T47D (cell line): ENCODE data around the gene CIBAR2.
"Not testable (repeated sequence)": the region's sequence is repeated elsewhere in the genome, so short reads cannot be mapped to it uniquely, and the experiment has no call there.

Experiments
- DNase-seq, 2 experiments: peaks; one replicate each; pipeline versions ENCODE4 v3.0.0 to v3.0.0-alpha.2; 2011 to 2012; ENCODE audit warnings: low read depth in 1 of 2, low spot score in 1 of 2
- JUND ChIP-seq: IDR thresholded peaks from 2 replicates; pipeline ENCODE4 v1.6.1; 2012; ENCODE audit warnings: low read depth
- in situ Hi-C: cut with HindIII; loops from 2 replicates; pipeline ENCODE4 v1.10.0; 2016; ENCODE audit warnings: low sequenced_read_pairs, low pct_unique_long_range_greater_than_20kb

Gene CIBAR2

DNA sequence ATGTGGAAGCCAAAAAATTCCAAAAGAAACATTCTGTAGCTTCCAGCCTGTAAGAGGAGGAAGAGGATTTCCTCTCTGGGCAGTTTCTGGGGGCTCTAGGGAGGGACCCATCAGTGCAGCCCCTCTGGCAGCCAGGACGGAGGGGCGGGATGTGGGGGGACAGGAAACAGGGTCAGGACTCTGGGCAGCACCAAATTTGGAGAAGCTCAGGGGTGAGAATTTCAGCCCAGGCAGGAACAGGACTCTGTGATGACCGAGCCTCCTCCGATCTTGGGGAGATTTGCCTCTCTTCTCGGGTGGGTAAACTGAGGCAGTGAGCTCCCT, 18.4 kb upstream of the CIBAR2 start:
- no peak for TF ChIP-seq JUND
- in situ Hi-C loops, result no loop called here
- DNase-seq, result no peak

DNA sequence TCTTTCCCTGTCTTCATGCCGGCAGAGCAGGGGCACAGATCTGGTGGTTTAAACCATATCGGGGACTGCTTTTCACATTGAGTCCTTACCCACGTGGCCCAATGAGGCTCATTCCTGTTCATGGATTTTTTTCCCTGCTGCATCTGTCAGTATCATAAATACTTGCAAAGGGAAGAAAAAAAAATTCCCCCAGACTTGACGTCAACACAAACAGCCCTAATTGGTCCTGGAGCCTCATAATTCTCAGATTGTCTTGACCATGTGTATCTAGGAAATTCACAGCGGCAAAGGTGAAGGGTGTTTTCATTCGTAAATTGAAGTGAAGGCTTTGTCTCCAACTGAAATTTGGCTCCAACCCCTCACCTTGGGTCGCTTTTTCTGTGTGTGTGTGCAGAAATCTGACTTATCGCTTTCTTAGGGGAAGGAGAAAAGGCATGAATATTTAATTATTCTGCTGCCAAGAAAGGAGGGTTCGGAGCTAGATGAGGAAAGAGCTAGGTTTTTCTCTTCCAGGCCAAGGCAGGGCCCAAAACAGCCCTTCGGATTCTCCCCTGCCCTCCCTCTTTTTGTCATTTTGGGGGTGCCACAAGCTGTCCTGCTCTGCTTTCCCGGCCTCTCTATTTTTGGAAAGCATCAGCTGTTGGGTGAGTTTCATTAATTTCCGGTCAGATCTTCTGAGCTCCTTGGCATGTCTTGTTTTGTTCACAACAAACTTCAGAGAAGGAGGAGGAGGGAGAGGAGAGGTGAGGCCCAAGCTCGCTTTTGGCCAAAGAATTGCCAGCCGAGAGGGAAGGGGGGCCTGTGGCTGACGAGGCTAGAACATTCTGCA, 17.8 kb upstream of the CIBAR2 start:
- no peak for DNase-seq
- in situ Hi-C loops, result no loop called here
- TF ChIP-seq JUND, result no peak

- no peak for DNase-seq
- no peak for TF ChIP-seq JUND
- in situ Hi-C loops, result no loop called here
Measured at GRCh38 chr16:85128079-85128837, 16.0 kb upstream of the CIBAR2 start.

DNA sequence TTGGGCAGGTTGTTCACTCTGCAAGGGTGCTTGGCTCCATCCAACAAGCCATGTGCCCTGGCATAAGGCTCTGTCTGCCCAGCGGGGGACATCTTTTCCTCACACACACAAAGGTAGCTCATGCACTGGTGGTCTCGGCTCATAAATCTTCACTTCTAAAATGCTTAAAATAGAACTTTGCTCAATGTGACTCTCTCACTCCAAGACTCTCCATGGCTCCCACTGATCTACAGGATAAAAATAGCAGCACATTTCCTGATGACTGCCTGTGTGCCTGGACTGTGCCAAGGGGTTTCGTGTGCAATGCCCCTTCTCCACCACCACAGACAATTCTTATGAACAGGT, 15.1 kb upstream of the CIBAR2 start:
- DNase-seq, result no peak
- in situ Hi-C loops, result no loop called here
- no peak for TF ChIP-seq JUND

GRCh38 chr16:85126705-85127378, 14.6 kb upstream of the CIBAR2 start:
- in situ Hi-C loops, result no loop called here
- no peak for DNase-seq
- no peak for TF ChIP-seq JUND

GRCh38 chr16:85126394-85126704, 14.1 kb upstream of the CIBAR2 start:
- no peak for TF ChIP-seq JUND
- in situ Hi-C loops, result no loop called here
- no peak for DNase-seq

DNA sequence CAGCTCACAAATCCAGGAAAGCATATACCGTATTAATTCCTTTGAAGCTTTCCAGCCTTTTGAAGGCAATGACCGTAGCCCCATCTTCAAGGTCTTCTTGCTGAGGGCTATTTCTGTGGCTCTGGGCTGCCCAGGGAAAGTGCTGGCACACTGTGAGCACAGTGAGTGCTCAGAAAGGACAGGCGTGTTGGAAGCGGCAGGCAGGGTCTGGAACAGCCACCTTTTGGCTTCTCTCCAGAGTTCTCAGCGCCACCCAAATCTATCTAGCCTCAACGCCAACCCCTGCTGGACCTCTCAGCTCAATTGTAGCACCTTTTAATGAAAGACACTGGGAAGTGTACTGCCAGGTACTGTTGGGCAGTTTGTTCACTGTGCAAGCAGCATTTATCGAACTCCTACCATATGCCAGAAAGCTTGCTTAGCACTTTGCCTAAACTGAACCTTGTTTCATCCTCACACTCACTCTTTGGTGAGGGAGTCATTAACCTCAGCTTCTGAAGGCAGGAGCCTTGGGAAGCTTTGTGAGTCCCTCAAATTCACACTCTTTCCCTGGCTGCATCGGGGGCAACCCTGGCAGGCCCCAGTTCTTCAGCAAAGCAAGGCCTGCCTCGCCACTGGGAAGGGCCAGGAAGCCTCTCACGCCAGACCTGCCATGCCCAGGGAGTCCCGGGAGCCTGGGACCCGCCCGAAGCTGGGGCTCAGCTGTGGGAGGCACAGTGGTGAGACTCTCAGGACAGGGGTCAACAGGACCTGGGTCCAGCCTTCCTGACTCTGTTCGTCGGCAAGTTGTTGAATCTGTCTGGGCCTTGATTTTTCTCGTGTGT, 13.5 kb upstream of the CIBAR2 start:
- DNase-seq, result no peak
- no peak for TF ChIP-seq JUND
- in situ Hi-C loops, result no loop called here

- no peak for DNase-seq
- in situ Hi-C loops, result no loop called here
- no peak for TF ChIP-seq JUND
Measured at GRCh38 chr16:85124636-85125346, 12.5 kb upstream of the CIBAR2 start.

- in situ Hi-C loops, result no loop called here
- TF ChIP-seq JUND, result no peak
- DNase-seq, result no peak
Measured at GRCh38 chr16:85123891-85124635, 11.8 kb upstream of the CIBAR2 start.

- DNase-seq, in situ Hi-C loops: not testable (repeated sequence)
Measured at GRCh38 chr16:85123441-85123840, 11.2 kb upstream of the CIBAR2 start.

DNA sequence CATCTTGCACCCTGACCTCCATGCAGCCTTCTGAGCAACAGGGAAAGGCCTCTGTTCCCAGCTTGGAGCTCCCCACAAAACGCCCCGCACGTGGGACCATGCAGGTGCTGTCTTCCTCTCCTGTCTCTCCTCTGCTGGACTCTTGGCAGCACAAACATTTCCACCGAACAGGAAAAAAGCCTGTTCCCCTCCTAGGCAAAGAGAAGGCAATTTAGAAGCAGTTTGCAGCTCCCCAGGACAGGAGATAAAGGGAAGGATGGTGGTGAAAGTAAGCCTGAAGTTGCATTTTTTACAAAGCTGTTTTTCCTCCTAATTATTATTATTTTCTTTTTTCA, 7.7 kb upstream of the CIBAR2 start:
- in situ Hi-C loops, result no loop called here
- no peak for DNase-seq

GRCh38 chr16:85117418-85117817, 5.1 kb upstream of the CIBAR2 start:
- no peak for DNase-seq
- in situ Hi-C loops, result no loop called here
- TF ChIP-seq JUND, result no peak

More for the DNA sequence above, 7.7 kb upstream of the CIBAR2 start:
- TF ChIP-seq JUND, result no peak
